Esophagus squamous epithelium (tissue), 5 donors: ENCODE measurements around the gene FAM174B. TPM values are rescaled to one million over a fixed set of nuclear protein-coding genes. Genes with fewer than 3 reads are reported as not detected.

Experiments
- DNase-seq: peaks from one replicate; lab custom pipeline; 2025; lab: John Stamatoyannopoulos, UW
- H3K27ac ChIP-seq, 4 donors: fragments of 200-600 bp; sonication (generic); one replicate each; pipeline ENCODE4 v1.5.1; 2016 to 2019; ENCODE audit warnings: mild to moderate bottlenecking in 1 of 4
- H3K27me3 ChIP-seq, 4 donors: fragments of 200-600 bp; sonication (generic); 1 replicate in 3 of 4; 2 replicates in 1 of 4; pipeline versions ENCODE4 v1.5.1 to v1.6.0; 2017 to 2021; ENCODE audit warnings: antibody characterized with exemption in 1 of 4
- H3K36me3 ChIP-seq, 3 donors: fragments of 200-600 bp; sonication (generic); one replicate each; pipeline ENCODE4 v1.5.1; 2016 to 2019
- H3K4me1 ChIP-seq, 3 donors: fragments of 200-600 bp; sonication (generic); one replicate each; pipeline ENCODE4 v1.5.1; 2017 to 2019
- H3K4me3 ChIP-seq, 4 donors: fragments of 200-600 bp; sonication (generic); 1 replicate in 3 of 4; 2 replicates in 1 of 4; pipeline ENCODE4 v1.5.1; 2016 to 2019; ENCODE audit warnings: mild to moderate bottlenecking in 2 of 4, moderate library complexity in 1 of 4
- H3K9me3 ChIP-seq, 3 donors: fragments of 200-600 bp; sonication (generic); one replicate each; pipeline ENCODE4 v1.5.1; 2016 to 2019
- POLR2A ChIP-seq, 4 donors: fragments of 450-650 bp; IDR thresholded peaks; one replicate each; pipeline ENCODE4 v1.6.1; 2017; ENCODE audit warnings: antibody characterized with exemption in 4 of 4, mild to moderate bottlenecking in 4 of 4, moderate library complexity in 3 of 4
- WGBS, 2 donors: methylation state at CpG; one replicate each; pipeline ENCODE4 v1.1.5; 2018; 5-methylcytosine and 5-hydroxymethylcytosine counted together
- intact Hi-C: fragments of 100-400 bp; cut with DNase I; formaldehyde crosslinking; loops from one replicate; pipeline ENCODE4 v1.15.0; 2022
- total RNA-seq, 4 donors: library from RNA; depleted of rRNA; stranded (reverse); fragments of >200 nt; gene quantifications; one replicate each; pipeline ENCODE4 v1.1.0, GENCODE V29; 2016
- TF ChIP-seq, protein P1 (sequence below), 6 experiments: fragments of 450-650 bp in 4 of 6; fragments of 200-600 bp in 2 of 6; sonication (generic) in 2 of 6; IDR thresholded peaks; one replicate each; pipeline ENCODE4 v1.5.1; 2016 to 2019; ENCODE audit warnings: antibody characterized with exemption in 6 of 6, mild to moderate bottlenecking in 4 of 6, moderate library complexity in 4 of 6
- donor health status: DM: yes; HTN: yes; CAD: no.

Gene FAM174B
- total RNA-seq, 4 donors from 2014 or later, result 1.4 to 11.7 (median 4.2) TPM

DNA sequence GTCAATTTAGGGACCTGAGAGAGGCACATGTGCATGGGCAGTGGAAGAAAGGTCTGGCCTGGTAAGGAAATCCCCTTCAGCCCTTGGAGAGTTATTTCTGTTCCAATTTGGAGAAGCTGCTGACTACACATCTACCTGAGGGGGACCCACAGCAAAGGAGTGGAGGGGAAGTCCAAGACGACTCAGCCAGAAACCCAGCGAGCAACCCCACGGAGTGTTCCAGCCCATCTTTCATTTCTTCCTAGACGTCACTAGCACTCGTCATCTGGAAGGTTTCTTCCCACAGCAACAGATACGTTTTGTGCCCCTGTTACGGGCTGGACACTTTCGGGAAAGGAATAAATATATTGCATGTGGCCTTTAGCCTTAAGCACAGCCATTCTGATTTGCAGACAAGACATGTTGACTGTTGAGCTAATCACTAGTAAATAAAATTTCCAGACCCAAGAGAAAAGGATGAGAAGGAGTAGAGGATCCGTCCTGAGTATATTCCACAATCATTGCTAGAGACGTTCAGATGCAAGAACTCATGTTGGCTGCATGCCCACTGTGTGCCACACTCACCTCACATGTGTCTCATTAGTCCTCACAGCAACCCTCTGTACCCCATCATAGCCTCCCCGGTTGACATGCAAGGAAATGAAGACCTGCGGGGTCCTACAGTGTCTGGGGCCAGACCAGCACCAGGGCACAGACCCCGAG lies 7.8 kb upstream of the FAM174B start:
- H3K4me1 ChIP-seq, result peaks cover 5 to 40% (median 19%) of the 10 kb centered on the region in 3 donors
- no peak overlapping the region for H3K4me3 ChIP-seq
- no peaks in the 10 kb centered on the region for H3K27me3 ChIP-seq
- no peaks in the 10 kb centered on the region for H3K36me3 ChIP-seq
- H3K9me3 ChIP-seq, result no peaks in the 10 kb centered on the region
- intact Hi-C loops, result no loop called here
- 77 to 87% methylated on average over 13 of the region's 13 CpGs for WGBS, 2 donors
- TF ChIP-seq, protein P1, sequence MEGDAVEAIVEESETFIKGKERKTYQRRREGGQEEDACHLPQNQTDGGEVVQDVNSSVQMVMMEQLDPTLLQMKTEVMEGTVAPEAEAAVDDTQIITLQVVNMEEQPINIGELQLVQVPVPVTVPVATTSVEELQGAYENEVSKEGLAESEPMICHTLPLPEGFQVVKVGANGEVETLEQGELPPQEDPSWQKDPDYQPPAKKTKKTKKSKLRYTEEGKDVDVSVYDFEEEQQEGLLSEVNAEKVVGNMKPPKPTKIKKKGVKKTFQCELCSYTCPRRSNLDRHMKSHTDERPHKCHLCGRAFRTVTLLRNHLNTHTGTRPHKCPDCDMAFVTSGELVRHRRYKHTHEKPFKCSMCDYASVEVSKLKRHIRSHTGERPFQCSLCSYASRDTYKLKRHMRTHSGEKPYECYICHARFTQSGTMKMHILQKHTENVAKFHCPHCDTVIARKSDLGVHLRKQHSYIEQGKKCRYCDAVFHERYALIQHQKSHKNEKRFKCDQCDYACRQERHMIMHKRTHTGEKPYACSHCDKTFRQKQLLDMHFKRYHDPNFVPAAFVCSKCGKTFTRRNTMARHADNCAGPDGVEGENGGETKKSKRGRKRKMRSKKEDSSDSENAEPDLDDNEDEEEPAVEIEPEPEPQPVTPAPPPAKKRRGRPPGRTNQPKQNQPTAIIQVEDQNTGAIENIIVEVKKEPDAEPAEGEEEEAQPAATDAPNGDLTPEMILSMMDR (IDR thresholded peaks at IDR 0.05), result no peak
- no peak for TF ChIP-seq POLR2A (IDR thresholded peaks at IDR 0.05)
- H3K27ac ChIP-seq, result no peak overlapping the region
- no peak for DNase-seq

- Histone ChIP-seq H3K36me3 (no peaks in the 10 kb centered on the region), H3K4me3 (no peak overlapping the region), H3K27me3 (peaks cover 0 to under 1% (median 0%) of the 10 kb centered on the region in 4 donors), H3K27ac (no peak overlapping the region), H3K4me1 (peaks cover 5 to 35% (median 14%) of the 10 kb centered on the region in 3 donors), H3K9me3 (no peaks in the 10 kb centered on the region)
- no peak for DNase-seq
- TF ChIP-seq, protein P1 (IDR thresholded peaks at IDR 0.05), result no peak
- no peak for TF ChIP-seq POLR2A (IDR thresholded peaks at IDR 0.05)
- intact Hi-C loops, result no loop called here
- WGBS, 2 donors, result 63% methylated on average over 4 of the region's 4 CpGs
Measured at GRCh38 chr15:92662762-92663161, 7.2 kb upstream of the FAM174B start.

GRCh38 chr15:92661956-92662355 lies 6.4 kb upstream of the FAM174B start:
- TF ChIP-seq POLR2A (IDR thresholded peaks at IDR 0.05), result no peak
- TF ChIP-seq, protein P1 (IDR thresholded peaks at IDR 0.05), result no peak
- H3K4me3 ChIP-seq, result no peak overlapping the region
- no peak for DNase-seq
- intact Hi-C loops, result no loop called here
- H3K9me3 ChIP-seq, result no peaks in the 10 kb centered on the region
- H3K27me3 ChIP-seq, result peaks cover 0 to 5% (median 0%) of the 10 kb centered on the region in 4 donors
- peaks cover 5 to 27% (median 7%) of the 10 kb centered on the region in 3 donors for H3K4me1 ChIP-seq
- H3K36me3 ChIP-seq, result no peaks in the 10 kb centered on the region
- no peak overlapping the region for H3K27ac ChIP-seq

DNA sequence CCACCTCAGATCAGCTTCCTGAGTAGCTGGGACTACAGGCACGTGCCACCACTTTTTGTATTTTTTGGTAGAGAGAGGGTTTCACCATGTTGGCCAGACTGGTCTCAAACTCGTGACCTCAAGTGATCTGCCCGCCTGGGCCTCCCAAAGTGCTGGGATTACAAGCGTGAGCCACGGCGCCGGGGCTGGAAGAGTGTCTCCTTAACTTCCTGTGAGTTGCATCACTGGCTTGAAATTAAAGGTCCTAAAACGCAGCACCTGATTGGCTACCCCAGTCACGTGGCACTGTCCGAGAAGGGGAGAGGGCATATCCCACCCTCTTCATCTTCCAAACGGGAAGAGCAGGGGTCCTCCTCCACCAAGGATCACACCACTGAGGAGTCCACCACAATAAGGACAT lies 5.5 kb upstream of the FAM174B start:
- no peak for DNase-seq
- peaks cover 0 to 14% (median 0%) of the 10 kb centered on the region in 4 donors for H3K27me3 ChIP-seq
- no peaks in the 10 kb centered on the region for H3K36me3 ChIP-seq
- H3K9me3 ChIP-seq, result no peaks in the 10 kb centered on the region
- TF ChIP-seq, protein P1 (IDR thresholded peaks at IDR 0.05), result no peak
- no peak for TF ChIP-seq POLR2A (IDR thresholded peaks at IDR 0.05)
- intact Hi-C loops, result no loop called here
- H3K4me3 ChIP-seq, result no peak overlapping the region
- 71 to 93% methylated on average over 2 to 4 of the region's 11 CpGs for whole genome bisulfite sequencing, 2 donors
- H3K27ac ChIP-seq, result no peak overlapping the region
- peaks cover 5 to 20% (median 7%) of the 10 kb centered on the region in 3 donors for H3K4me1 ChIP-seq

DNA sequence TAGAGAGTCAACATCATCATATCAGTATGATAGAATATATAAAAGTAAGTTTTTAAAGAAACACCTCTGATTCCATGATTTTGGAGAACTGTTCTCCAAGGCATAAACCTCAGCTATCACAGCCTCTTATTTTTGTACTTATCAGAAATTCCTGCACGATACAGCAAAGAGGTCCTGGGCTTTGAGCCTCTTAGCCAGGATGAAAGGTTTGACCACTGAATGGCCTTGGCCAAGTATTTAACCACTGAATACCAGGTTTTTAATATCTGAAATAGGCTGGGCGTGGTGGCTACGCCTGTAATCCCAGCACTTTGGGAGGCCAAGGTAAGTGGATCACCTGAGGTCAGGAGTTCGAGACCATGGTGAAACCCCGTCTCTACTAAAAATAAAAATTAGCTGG lies 1.9 kb upstream of the FAM174B start:
- TF ChIP-seq POLR2A (IDR thresholded peaks at IDR 0.05), result no peak
- TF ChIP-seq, protein P1 (IDR thresholded peaks at IDR 0.05), result no peak
- no peak for DNase-seq
- WGBS, 2 donors, result 90 to 91% methylated on average over 5 of the region's 5 CpGs
- no peaks in the 10 kb centered on the region for H3K36me3 ChIP-seq
- no peak overlapping the region for H3K27ac ChIP-seq
- no peaks in the 10 kb centered on the region for H3K9me3 ChIP-seq
- intact Hi-C loops, result no loop called here
- peaks cover 4 to 29% (median 10%) of the 10 kb centered on the region in 3 donors for H3K4me1 ChIP-seq
- peaks cover 0 to 26% (median 0%) of the 10 kb centered on the region in 4 donors for H3K27me3 ChIP-seq
- H3K4me3 ChIP-seq, result no peak overlapping the region
